ENCODE results near the gene ANKS3. TPM values are rescaled to one million over a fixed set of nuclear protein-coding genes. Genes with fewer than 3 reads are reported as not detected.

ANKS3 gene
- total and polyA plus RNA-seq, 2 donors (not counting 3 experiments of a cell fraction or from before 2014, with no cell fraction given): 13.9 to 24.0 TPM

GRCh38 chr16:4733747-4734062 lies 366 bp downstream of the ANKS3 start:
- ChIA-PET CTCF (interaction anchor here (1.1 to 1.4 kb wide), 3 partner anchors 30 to 109 kb away, joined by 3 to 6 read pairs (median 3); partner anchors contain the start of gene MGRN1), POLR2A (interaction anchor here (1.2 to 1.4 kb wide), 2 partner anchors 36 to 118 kb away, joined by 3 to 8 read pairs; no protein-coding TSS in a partner anchor)
- intact Hi-C loops (cut with micrococcal nuclease): loop anchor here (1.0 to 2.0 kb wide), 6 partner anchors 34 to 223 kb away; partner anchors contain the start of genes NUDT16L1, ROGDI and ZNF500
- TSS peak; percentile 32 for BruUV-seq (replicated peaks)
- H3K4me1 ChIP-seq (ENCODE audit: control insufficient read depth, extremely low read depth, insufficient read depth, low read length): peaks cover 5% of the 10 kb centered on the region
- peak overlapping the region; percentile 86 for H3K4me2 ChIP-seq (ENCODE audit: insufficient read depth, low read length)
- no peaks in the 10 kb centered on the region for H3K9me1 ChIP-seq (replicated peaks; ENCODE audit: control insufficient read depth, extremely low read depth, insufficient read depth, low read length)
- H4K20me1 ChIP-seq (replicated peaks; ENCODE audit: control insufficient read depth, extremely low read depth, insufficient read depth, low read length): no peaks in the 10 kb centered on the region
- no peak for DNase-seq (ENCODE audit: low read depth, low spot score)
- TF ChIP-seq FOS (IDR thresholded peaks at IDR 0.05; ENCODE audit: borderline replicate concordance, insufficient read depth, low read length) (no peak), GATA2 (IDR thresholded peaks at IDR 0.05; ENCODE audit: insufficient read depth, insufficient read length, low read depth, low read length) (no peak), MAX (IDR thresholded peaks at IDR 0.05; ENCODE audit: insufficient read depth, insufficient read length) (no peak), MYC (IDR thresholded peaks at IDR 0.05; ENCODE audit: low read depth, low read length) (no peak), POLR2AphosphoS5 (IDR thresholded peaks at IDR 0.05; ENCODE audit: insufficient read depth, low read depth, low read length) (no peak), JUN (IDR thresholded peaks at IDR 0.05; ENCODE audit: borderline replicate concordance, insufficient read depth, insufficient read length, low read depth) (no peak), EZH2 (IDR thresholded peaks at IDR 0.05; ENCODE audit: borderline replicate concordance, low read depth, low read length, severe bottlenecking) (no peak), CTCF (IDR thresholded peaks at IDR 0.05; ENCODE audit: extremely low read depth in 1 of 2, insufficient read depth in 1 of 2, low read depth in 1 of 2, low read length in 2 of 2) (no peak), POLR2A (IDR thresholded peaks at IDR 0.05; ENCODE audit: low read depth, low read length) (no peak)
- H3K27me3 ChIP-seq (ENCODE audit: control insufficient read depth in 2 of 2, insufficient read depth in 2 of 2, low read length in 2 of 2): no peaks in the 10 kb centered on the region
- H3K27ac ChIP-seq (ENCODE audit: insufficient read depth, low read depth, low read length): no peak overlapping the region
- no peak for FAIRE-seq
- peak overlapping the region; percentile 78 for H3K9ac ChIP-seq (replicated peaks; ENCODE audit: extremely low read depth, insufficient read depth, low read length)
- H3K9me3 ChIP-seq (replicated peaks; ENCODE audit: control insufficient read depth, insufficient read depth, low read length): no peaks in the 10 kb centered on the region
- peaks cover 0 to 5% of the 10 kb centered on the region in 2 experiments for H3K36me3 ChIP-seq (ENCODE audit: control insufficient read depth in 2 of 2, extremely low read depth in 1 of 2, insufficient read depth in 2 of 2, low read length in 2 of 2)
- peaks cover 9% of the 10 kb centered on the region for H3K79me2 ChIP-seq (ENCODE audit: control insufficient read depth, insufficient read depth, low read length)
- peak overlapping the region; percentile 62 to 100 (median 76) for H3K4me3 ChIP-seq (replicated peaks in 1 of 3; ENCODE audit: insufficient read depth in 1 of 3, low read depth in 1 of 3, low read length in 3 of 3)
- H2AFZ ChIP-seq (ENCODE audit: low read depth, low read length): peak overlapping the region; percentile 99
- dilution Hi-C loops (cut with MboI; ENCODE audit: extremely low pct_ligation_motif_present, low sequenced_read_pairs): no loop called here
